GM12878 (cell line): Measurements from ENCODE around the gene TRAF7. TPM values are rescaled to one million over a fixed set of nuclear protein-coding genes. Genes with fewer than 3 reads are reported as not detected.

Source experiments
- ATAC-seq: fragments of 200-7000 bp; cut with Tn5 transposase; 3 replicates; pipeline ENCODE4 v1.9.1; 2020; ENCODE audit warnings: mild to moderate bottlenecking, moderate library complexity
- BruUV-seq: library from RNA; stranded (reverse); fragments of 400-500 nt; replicated peaks from 2 replicates; lab custom pipeline; 2021; lab: Mats Ljungman, UMichigan
- CTCF ChIA-PET: fragments of 300-600 bp; sonication (Branson Sonifier 250); formaldehyde crosslinking; extraction: SDS; loops from one replicate; lab custom pipeline; 2021; ENCODE audit warnings: inconsistent platforms; lab: Yijun Ruan, JAX
- POLR2A ChIA-PET: fragments of 350-600 bp; formaldehyde crosslinking; extraction: SDS; loops from one replicate; lab custom pipeline; 2021; ENCODE audit warnings: inconsistent platforms; lab: Charles Lee
- RAD21 ChIA-PET: fragments of 300-600 bp; sonication (Branson Sonifier 250); formaldehyde crosslinking; loops from one replicate; lab custom pipeline; 2023; ENCODE audit warnings: antibody characterized with exemption; ENCODE audit not compliant: unreplicated experiment; lab: Charles Lee
- SMC1A ChIA-PET: fragments of 300-600 bp; sonication (Branson Sonifier 250); formaldehyde crosslinking; loops from one replicate; lab custom pipeline; 2023; ENCODE audit not compliant: unreplicated experiment, uncharacterized antibody; lab: Charles Lee
- DNase-seq: peaks from one replicate; pipeline ENCODE4 v3.0.0-alpha.2; 2011; ENCODE audit warnings: low read depth, low spot score
- FAIRE-seq: peaks from 3 replicates; lab custom pipeline; 2011; peaks lifted over from hg19 to GRCh38; lab: Jason Lieb, UNC
- H2AFZ ChIP-seq: 2 replicates; pipeline ENCODE4 v1.6.0; 2011; ENCODE audit warnings: low read depth, low read length, control low read depth; ENCODE audit not compliant: control insufficient read depth
- H3K27ac ChIP-seq: 2 replicates; pipeline ENCODE4 v1.5.1; 2011; ENCODE audit warnings: control low read depth; ENCODE audit not compliant: control insufficient read depth, insufficient read depth
- H3K27me3 ChIP-seq, 2 experiments: replicated peaks in 1 of 2; 2 replicates each; pipeline versions ENCODE4 v1.6.0 to v1.6.1; 2011; ENCODE audit warnings: low read length in 1 of 2; ENCODE audit not compliant: control insufficient read depth in 2 of 2, insufficient read depth in 2 of 2
- H3K36me3 ChIP-seq, 2 experiments: 2 replicates each; pipeline ENCODE4 v1.5.1; 2011; ENCODE audit warnings: low read length in 1 of 2; ENCODE audit not compliant: control insufficient read depth in 2 of 2, insufficient read depth in 2 of 2
- H3K4me1 ChIP-seq: 2 replicates; pipeline ENCODE4 v1.6.1; 2011; ENCODE audit warnings: mild to moderate bottlenecking, low read length, moderate library complexity, mixed read lengths; ENCODE audit not compliant: control insufficient read depth, insufficient read depth
- H3K4me2 ChIP-seq: 2 replicates; pipeline ENCODE4 v1.6.0; 2011; ENCODE audit warnings: control low read depth; ENCODE audit not compliant: control insufficient read depth, insufficient read depth
- H3K4me3 ChIP-seq: fragments of 200-600 bp; sonication (generic); 2 replicates; pipeline ENCODE4 v1.5.1; 2016
- H3K79me2 ChIP-seq: 2 replicates; pipeline ENCODE4 v1.6.0; 2011; ENCODE audit warnings: low read length; ENCODE audit not compliant: control insufficient read depth, insufficient read depth
- H3K9ac ChIP-seq: 2 replicates; pipeline ENCODE4 v1.8.0; 2011; ENCODE audit warnings: low read length, control low read depth, mixed read lengths; ENCODE audit not compliant: control insufficient read depth, insufficient read depth
- H3K9me3 ChIP-seq: replicated peaks from 3 replicates; pipeline ENCODE4 v1.5.1; 2011; ENCODE audit warnings: mild to moderate bottlenecking, low read length; ENCODE audit not compliant: control insufficient read depth, insufficient read depth
- H4K20me1 ChIP-seq: 2 replicates; pipeline ENCODE4 v1.6.0; 2011; ENCODE audit not compliant: control insufficient read depth, insufficient read depth
- FOXM1 ChIP-seq: IDR thresholded peaks from 2 replicates; pipeline ENCODE4 v1.6.1; 2012; ENCODE audit warnings: low read depth, mild to moderate bottlenecking, inconsistent platforms, low read length, moderate library complexity
- HCFC1 ChIP-seq: fragments of 150-350 bp; IDR thresholded peaks from 2 replicates; pipeline ENCODE4 v1.6.1; 2014; ENCODE audit warnings: low read length
- MTA3 ChIP-seq: IDR thresholded peaks from 2 replicates; pipeline ENCODE4 v1.6.1; 2012; ENCODE audit warnings: low read length, inconsistent platforms, borderline replicate concordance
- SREBF1 ChIP-seq: IDR thresholded peaks from 2 replicates; pipeline ENCODE4 v1.6.1; 2012; ENCODE audit warnings: mild to moderate bottlenecking, low read length
- STAT1 ChIP-seq: fragments of 450-650 bp; conservative IDR thresholded peaks from 2 replicates; pipeline ENCODE4 v1.6.1; 2014; ENCODE audit warnings: antibody characterized with exemption, mild to moderate bottlenecking
- WGBS: methylation state at CpG from one replicate; pipeline ENCODE4 v1.1.6; 2016; ENCODE audit warnings: low lambda C conversion rate; ENCODE audit not compliant: insufficient replicate concordance, insufficient coverage; ENCODE audit errors: missing lambda C conversion rate; 5-methylcytosine and 5-hydroxymethylcytosine counted together
- in situ Hi-C: fragments of 300-500 bp; cut with MboI; formaldehyde crosslinking; loops from 9 replicates; pipeline ENCODE4 v1.14.3; 2018; ENCODE audit warnings: mixed read lengths
- intact Hi-C: fragments of 100-400 bp; cut with micrococcal nuclease; formaldehyde crosslinking; loops from one replicate; pipeline ENCODE4 v1.14.2; 2022; ENCODE audit not compliant: unreplicated experiment
- polyA plus RNA-seq, 11 experiments: library from polyadenylated mRNA; depleted of rRNA in 4 of 11; unstranded in 6 of 11; stranded (reverse) in 5 of 11; fragments of >200 nt; fragmentation: Nextera tagmentation in 4 of 11; fragmentation: Illumina TruSeq in 1 of 11; extraction: Ambion mirVana in 4 of 11; extraction: Trizol in 1 of 11; gene quantifications; 1 replicate in 1 of 11; 2 replicates in 10 of 11; pipeline versions ENCODE4 v1.2.1 to v1.2.3, GENCODE V29; 2011 to 2016; ENCODE audit warnings: inconsistent platforms in 2 of 11, missing spikeins in 2 of 11, low read depth in 1 of 11
- total RNA-seq, 4 experiments: library from RNA; depleted of rRNA in 3 of 4; stranded (reverse); fragments of >200 nt in 3 of 4; fragmentation: Illumina TruSeq in 1 of 4; extraction: Trizol in 1 of 4; gene quantifications; 2 replicates each; pipeline versions ENCODE4 v1.2.1 to v1.2.3, GENCODE V29; 2013 to 2021
- TF ChIP-seq, protein P1 (sequence below): fragments of 450-650 bp; IDR thresholded peaks from 2 replicates; pipeline ENCODE4 v1.6.1; 2016; ENCODE audit warnings: mild to moderate bottlenecking

TRAF7 gene
- total and polyA plus RNA-seq, 10 of the 15 experiments (the other 5 are each of a cell fraction or from before 2014, with no cell fraction given), result 0.61 to 87.0 (median 30.0) TPM

DNA sequence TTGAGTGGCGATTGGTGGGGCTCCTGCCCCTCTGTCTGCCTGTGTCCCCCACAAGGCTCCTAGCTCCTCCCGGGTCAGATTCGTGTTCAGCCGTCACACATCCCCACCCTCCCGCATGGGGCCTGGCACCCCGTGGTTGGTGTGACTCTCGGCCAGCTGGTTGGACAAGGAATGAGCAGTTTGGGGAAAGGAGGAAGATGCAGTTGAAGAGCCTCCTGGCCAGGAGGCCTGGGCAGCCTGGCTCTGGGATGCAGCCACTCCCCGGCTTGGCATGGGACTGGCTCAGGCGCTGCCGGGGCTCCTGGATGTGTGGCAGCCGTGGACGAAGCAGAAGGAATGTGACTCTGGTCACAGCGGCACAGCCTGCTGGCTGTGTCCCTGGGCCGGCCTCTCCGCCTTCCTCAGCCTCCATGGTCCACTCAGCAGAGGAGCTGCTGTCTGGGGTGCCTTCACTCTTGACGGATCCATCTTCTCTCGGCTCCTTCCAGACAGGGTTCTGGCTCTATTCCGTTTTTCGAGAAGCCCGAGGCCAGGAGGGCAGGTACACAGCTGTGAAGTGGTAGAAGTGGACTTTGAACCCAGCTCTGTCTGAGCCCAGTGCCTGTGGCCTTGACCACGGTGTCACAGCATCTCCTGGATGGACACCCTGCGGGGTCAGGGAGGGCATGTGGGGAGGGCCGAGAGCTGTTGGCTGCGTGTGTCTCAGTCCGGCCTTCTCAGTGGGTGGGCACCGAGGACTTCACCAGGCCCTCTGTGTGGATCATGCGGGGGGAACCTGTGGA is 2.1 kb downstream of the TRAF7 start:
- intact Hi-C loops, result loop anchor here (5.0 kb wide), 1 partner anchor 105 kb away; no protein-coding TSS in a partner anchor
- H3K79me2 ChIP-seq, result peaks cover 88% of the 10 kb centered on the region
- H3K27me3 ChIP-seq, result no peaks in the 10 kb centered on the region
- 86% methylated on average over 27 of the region's 27 CpGs for WGBS
- RAD21 ChIA-PET, result no interaction called here
- H3K4me3 ChIP-seq, result peak overlapping the region; percentile 99
- no peaks in the 10 kb centered on the region for H3K9me3 ChIP-seq
- POLR2A ChIA-PET, result no interaction called here
- no peak for FAIRE-seq
- in situ Hi-C loops, result no loop called here
- no peak overlapping the region for H2AFZ ChIP-seq
- no peak for TF ChIP-seq HCFC1
- TF ChIP-seq SREBF1, result no peak
- TF ChIP-seq STAT1, result no peak
- TF ChIP-seq, protein P1, sequence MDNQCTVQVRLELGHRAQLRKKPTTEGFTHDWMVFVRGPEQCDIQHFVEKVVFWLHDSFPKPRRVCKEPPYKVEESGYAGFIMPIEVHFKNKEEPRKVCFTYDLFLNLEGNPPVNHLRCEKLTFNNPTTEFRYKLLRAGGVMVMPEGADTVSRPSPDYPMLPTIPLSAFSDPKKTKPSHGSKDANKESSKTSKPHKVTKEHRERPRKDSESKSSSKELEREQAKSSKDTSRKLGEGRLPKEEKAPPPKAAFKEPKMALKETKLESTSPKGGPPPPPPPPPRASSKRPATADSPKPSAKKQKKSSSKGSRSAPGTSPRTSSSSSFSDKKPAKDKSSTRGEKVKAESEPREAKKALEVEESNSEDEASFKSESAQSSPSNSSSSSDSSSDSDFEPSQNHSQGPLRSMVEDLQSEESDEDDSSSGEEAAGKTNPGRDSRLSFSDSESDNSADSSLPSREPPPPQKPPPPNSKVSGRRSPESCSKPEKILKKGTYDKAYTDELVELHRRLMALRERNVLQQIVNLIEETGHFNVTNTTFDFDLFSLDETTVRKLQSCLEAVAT, result 0 out of 2 replicates have a peak, but pooled peaks have one; percentile 13
- no peak for TF ChIP-seq FOXM1
- no peak for TF ChIP-seq MTA3
- DNase-seq, result no peak
- H3K4me2 ChIP-seq, result peak overlapping the region; percentile 89
- H3K9ac ChIP-seq, result peak overlapping the region; percentile 87
- peaks cover 0 to 15% of the 10 kb centered on the region in 2 experiments; a peak in 2 of 4 replicates for H3K36me3 ChIP-seq
- H3K27ac ChIP-seq, result no peak overlapping the region
- ATAC-seq, result no peak
- SMC1A ChIA-PET, result no interaction called here
- BruUV-seq, result no TSS peak
- 0 out of 2 replicates have a peak, but pooled peaks cover 3% of the 10 kb centered on the region for H4K20me1 ChIP-seq
- H3K4me1 ChIP-seq, result peaks cover 30% of the 10 kb centered on the region
- CTCF ChIA-PET, result interaction anchor here (1.5 kb wide), 1 partner anchor 18 kb away, joined by 4 read pairs; no protein-coding TSS in a partner anchor
